Cerebellar nuclear complex (tissue), 1 donor: Measurements from ENCODE around the gene RNF180.
"Not testable (repeated sequence)": the region's sequence is repeated elsewhere in the genome, so short reads cannot be mapped to it uniquely, and the experiment has no call there.

Source experiments
- DNase-seq, 2 experiments: peaks; one replicate each; lab custom pipeline; 2025; lab: John Stamatoyannopoulos, UW

RNF180 gene

GRCh38 chr5:64180661-64181343 lies 15.2 kb downstream of the RNF180 start:
- no peak for DNase-seq

DNA sequence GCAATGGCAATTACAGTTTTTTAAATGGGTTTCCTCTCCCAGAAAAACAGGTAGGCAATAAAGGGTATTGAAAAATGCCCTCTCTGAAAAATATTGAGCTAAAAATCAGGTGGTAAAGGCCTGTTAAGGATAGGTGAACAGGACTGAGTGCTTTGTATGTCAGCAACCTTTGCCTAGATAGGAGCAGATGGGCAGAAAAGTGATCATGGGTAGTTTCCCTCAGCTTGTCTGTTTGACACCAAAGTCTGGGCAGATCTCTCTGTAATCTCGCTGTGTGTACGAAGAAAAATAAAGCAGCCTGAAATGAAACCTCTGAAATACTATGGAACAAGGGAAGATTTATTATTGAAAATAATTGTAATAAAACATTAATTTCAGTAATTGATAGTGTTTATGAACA lies 15.8 kb downstream of the RNF180 start:
- no peak for DNase-seq

GRCh38 chr5:64183956-64184355 lies 18.3 kb downstream of the RNF180 start:
- no peak for DNase-seq

- DNase-seq = no peak
These were observed 19.2 kb downstream of the RNF180 start for GRCh38 chr5:64184832-64185231.

GRCh38 chr5:64188776-64189175 lies 23.1 kb downstream of the RNF180 start:
- no peak for DNase-seq

DNA sequence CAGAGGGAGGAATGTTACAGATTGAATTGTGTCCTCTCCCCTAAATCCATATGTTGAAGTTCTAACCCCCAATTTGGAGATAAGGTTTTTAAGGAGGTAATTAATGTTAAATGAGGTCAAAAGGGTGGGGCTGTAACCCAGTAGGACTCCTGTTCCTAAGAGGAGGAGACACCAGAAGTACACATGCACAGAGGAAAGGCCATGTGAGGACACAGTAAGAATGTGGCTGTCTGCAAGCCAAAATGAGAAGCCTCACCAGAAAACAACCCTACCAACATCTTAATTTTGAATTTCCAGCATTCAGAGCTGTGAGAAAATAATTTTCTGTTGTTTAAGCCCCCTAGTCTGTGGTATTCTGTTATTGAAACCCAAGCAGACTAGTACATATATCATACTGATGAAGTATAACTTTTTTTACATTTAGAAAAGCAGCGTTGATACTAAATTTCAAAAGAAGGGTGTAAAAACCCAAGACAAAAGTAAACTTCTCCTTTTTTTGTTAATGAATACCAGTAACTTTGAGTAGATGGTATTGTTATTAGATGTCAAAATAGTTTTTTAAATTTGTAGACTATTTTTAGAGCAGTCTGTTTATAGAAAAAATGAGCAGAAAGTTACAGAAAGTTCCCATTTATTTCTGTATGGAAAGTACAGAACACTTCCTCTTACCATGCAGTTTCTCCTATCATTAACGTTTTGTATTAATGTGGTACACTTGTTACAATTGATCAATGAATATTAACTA lies 25.1 kb downstream of the RNF180 start:
- no peak for DNase-seq

GRCh38 chr5:64195981-64196380 lies 30.3 kb downstream of the RNF180 start:
- no peak for DNase-seq

GRCh38 chr5:64199425-64199824 lies 33.8 kb downstream of the RNF180 start:
- DNase-seq = no peak

DNA sequence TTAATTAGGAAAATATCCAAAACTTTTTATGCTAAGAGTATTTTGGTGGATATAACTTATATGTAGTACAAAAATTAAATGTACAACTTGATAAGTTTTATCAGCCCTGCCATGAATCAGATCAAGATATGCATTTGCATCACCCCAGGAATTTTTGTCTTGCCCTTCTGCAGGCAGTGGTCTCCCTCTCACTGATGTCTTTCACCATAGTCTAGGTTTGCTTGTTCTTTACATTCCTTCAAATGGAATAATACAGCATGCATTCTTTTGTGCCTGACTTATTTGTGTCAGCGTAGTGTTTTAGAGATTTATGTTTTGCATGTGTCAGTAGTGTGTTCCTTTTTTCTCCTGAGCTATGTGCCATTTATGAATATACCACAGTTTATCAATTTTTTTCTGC lies 36.4 kb downstream of the RNF180 start:
- no peak for DNase-seq

DNA sequence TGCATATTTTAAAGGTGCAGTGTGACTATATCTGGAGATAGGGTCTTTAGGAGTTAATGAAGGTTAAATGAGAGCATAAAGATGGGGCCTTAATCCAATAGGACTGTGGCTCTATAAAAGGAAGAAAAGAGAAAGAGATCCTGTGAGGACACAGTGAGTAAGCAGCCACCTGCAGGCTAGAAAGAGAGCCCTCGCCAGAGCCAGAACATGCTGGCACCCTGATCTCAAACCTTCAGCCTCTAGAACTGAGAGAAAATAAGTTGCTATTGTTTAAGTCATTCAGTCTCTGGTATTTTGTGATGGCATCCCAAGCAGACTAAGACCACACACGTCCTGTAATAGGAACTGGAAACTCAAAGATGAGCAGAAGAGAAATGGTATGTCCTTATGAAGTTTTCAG lies 41.0 kb downstream of the RNF180 start:
- no peak for DNase-seq

DNA sequence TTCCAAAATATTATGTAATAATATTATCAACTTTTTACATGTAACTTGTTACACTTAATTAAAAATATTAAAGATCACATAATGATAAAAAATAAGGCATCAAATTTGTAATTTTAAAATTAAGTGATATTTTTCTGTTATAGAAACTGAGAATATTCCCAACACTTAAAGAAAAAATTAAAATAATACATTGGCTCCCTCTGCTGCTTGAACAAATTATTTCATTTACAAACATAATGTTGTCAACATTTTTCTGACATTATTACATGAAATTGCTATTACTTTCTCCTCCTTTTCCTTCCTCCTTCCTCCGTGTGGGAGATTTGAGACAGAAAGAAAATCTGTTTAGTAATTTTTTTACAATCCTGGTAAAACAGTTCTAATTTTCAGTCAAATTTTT lies 42.3 kb downstream of the RNF180 start:
- no peak for DNase-seq

DNA sequence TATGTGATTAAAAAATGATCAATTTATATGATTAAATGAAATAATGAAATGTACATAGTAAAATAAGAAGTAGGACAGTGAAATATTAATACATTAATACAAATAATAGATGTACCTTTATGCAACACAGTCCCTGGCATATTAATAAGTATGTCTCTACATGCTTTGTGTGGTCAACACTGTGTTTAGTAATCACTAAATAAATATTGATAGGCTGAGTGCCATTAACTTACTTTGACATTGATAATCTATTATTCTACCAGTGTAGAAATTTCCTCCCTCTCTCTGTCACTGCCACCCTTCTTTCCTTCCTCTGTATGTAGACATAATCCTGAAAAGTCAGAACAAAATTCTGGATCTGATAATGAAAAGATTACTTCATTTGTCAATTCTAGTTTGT lies 43.7 kb downstream of the RNF180 start:
- no peak for DNase-seq

DNA sequence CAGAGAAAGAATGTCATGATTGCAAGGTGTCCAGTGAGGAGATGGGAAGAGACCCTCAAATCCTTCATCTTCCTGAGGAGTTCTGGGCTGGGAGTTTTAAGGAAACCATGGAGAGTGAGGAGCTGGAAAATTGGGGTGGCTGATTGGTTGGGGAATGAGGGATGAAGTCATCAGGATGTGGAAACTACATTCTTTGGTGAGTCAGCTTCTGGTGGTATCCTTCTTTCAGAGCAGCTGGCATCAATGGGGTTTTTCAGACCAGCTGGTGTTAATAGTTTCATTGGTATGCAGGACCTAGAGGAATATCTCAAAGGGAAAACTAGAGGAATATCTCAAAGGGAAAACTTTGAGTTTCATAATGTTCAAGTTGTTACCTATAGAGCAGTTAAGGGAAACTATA lies 45.2 kb downstream of the RNF180 start:
- no peak for DNase-seq

DNA sequence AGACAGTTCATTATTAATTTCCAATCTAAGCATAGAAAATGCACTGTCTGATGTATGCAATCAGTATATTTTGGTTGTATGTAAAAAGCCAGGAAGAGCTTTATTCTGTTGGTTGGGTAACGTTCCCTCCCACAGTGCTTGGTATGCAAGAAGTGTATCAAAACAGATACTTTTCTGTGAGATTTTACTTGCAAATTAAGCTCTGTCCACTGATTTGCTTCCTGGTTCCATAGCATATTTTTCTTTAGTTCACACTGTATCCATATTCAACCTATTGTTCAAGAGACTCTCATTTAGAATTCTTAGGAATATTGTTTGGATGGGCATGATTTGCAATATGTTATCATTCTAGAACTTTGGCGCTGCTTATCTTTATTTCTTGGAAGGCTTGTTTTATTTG lies 47.4 kb downstream of the RNF180 start:
- no peak for DNase-seq

- no peak for DNase-seq
These were observed 47.9 kb downstream of the RNF180 start for GRCh38 chr5:64213531-64213930.

DNA sequence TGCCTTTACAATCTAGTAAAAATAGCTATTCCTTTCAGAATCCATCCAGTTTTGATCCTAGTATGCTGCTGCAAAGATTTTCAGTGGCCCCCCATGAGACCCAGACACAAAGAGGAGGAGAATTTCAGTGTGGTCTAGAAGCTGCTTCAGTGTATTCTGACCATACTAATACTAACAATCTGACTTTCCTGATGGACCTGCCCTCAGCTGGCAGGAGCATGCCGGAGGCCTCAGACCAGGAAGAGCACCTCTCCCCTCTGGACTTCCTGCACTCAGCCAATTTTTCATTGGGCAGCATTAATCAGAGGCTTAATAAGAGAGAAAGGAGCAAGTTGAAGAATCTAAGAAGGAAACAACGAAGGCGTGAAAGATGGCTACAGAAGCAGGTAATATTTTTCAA lies 48.5 kb downstream of the RNF180 start:
- DNase-seq = no peak

- no peak for DNase-seq
These were observed 56.3 kb downstream of the RNF180 start for GRCh38 chr5:64221911-64222310.

- not testable (repeated sequence) for DNase-seq
These were observed 59.8 kb downstream of the RNF180 start for GRCh38 chr5:64225286-64225981.

GRCh38 chr5:64227131-64227537 lies 61.5 kb downstream of the RNF180 start:
- DNase-seq = not testable (repeated sequence)

GRCh38 chr5:64229163-64229774 lies 63.6 kb downstream of the RNF180 start:
- peak in 1 of 2 experiments; percentile 8 for DNase-seq

DNA sequence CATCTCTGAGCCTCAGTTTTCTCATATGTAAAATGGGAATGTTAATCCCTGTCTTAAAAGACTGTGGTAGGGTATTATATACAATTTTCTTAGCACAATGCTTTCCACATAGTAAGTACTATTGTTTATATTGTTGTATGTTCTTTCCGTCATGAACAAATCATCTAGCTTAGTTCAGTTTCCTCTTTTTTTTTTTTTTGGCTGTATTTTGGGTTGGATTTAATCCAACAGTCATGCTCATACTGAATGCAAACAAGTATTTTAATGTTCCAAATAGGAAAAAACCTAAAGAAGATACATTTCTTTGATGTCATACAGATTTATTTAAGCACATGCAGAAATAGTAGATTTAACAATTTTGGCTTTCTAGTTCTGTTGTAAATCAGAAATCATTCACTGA lies 95.1 kb downstream of the RNF180 start:
- no peak for DNase-seq

DNA sequence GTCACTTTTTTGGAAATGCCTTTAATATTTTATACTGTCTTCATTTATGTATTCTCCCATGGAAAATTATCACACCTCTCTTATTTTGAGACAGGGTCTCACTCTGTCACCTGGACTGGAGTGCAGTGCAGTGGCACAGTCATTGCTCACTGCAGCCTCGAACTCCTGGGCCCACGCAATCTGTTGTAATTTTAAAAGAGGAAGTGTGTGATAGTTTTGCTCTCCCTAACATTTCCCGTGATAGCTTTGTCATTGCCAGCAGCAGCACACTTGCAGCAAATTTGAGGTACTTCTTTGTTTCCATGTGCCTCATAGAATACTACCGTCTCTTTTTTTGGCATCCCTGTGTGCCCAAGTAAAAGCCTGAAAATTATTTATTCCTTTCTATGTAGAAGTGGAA lies 103.5 kb downstream of the RNF180 start:
- DNase-seq = no peak

GRCh38 chr5:64273276-64273675 lies 107.6 kb downstream of the RNF180 start:
- no peak for DNase-seq
